ENCODE data around the gene EN2.

DNA sequence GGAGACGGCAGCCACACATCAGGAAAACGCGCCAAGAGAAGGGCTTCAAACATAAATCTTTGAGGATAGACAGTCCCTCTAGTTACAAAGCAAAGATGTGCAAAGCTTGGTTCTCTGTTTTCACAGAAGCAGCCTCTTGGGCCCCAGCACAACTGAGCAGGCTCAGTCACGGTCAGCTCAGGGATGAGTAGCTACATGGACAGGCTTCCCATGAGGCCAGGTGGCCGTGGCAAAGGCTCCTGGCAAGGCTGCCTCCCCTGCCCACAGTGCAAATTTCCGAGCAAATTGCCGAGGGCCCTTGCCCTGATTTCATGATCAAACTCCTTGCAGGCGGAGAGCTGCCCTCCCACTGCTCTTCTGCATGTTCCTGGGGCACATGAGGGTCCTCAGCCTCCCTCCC is 37.8 kb upstream of the EN2 start:
- TF ChIP-seq, protein P1, sequence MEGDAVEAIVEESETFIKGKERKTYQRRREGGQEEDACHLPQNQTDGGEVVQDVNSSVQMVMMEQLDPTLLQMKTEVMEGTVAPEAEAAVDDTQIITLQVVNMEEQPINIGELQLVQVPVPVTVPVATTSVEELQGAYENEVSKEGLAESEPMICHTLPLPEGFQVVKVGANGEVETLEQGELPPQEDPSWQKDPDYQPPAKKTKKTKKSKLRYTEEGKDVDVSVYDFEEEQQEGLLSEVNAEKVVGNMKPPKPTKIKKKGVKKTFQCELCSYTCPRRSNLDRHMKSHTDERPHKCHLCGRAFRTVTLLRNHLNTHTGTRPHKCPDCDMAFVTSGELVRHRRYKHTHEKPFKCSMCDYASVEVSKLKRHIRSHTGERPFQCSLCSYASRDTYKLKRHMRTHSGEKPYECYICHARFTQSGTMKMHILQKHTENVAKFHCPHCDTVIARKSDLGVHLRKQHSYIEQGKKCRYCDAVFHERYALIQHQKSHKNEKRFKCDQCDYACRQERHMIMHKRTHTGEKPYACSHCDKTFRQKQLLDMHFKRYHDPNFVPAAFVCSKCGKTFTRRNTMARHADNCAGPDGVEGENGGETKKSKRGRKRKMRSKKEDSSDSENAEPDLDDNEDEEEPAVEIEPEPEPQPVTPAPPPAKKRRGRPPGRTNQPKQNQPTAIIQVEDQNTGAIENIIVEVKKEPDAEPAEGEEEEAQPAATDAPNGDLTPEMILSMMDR (IDR thresholded peaks at IDR 0.05), result no peak
- TF ChIP-seq, protein P2, sequence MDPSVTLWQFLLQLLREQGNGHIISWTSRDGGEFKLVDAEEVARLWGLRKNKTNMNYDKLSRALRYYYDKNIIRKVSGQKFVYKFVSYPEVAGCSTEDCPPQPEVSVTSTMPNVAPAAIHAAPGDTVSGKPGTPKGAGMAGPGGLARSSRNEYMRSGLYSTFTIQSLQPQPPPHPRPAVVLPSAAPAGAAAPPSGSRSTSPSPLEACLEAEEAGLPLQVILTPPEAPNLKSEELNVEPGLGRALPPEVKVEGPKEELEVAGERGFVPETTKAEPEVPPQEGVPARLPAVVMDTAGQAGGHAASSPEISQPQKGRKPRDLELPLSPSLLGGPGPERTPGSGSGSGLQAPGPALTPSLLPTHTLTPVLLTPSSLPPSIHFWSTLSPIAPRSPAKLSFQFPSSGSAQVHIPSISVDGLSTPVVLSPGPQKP (IDR thresholded peaks at IDR 0.05; ENCODE audit: low read depth, low read length), result no peak
- TF ChIP-seq, protein P3, sequence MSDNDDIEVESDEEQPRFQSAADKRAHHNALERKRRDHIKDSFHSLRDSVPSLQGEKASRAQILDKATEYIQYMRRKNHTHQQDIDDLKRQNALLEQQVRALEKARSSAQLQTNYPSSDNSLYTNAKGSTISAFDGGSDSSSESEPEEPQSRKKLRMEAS (IDR thresholded peaks at IDR 0.05), result no peak
- TF ChIP-seq MAFK (IDR thresholded peaks at IDR 0.05; ENCODE audit: partially characterized antibody) (no peak), EHMT2 (IDR thresholded peaks at IDR 0.05; ENCODE audit: low read depth) (no peak), MAZ (IDR thresholded peaks at IDR 0.05; ENCODE audit: borderline replicate concordance, low read depth, low read length) (no peak), CEBPB (IDR thresholded peaks at IDR 0.05) (no peak), JUN (IDR thresholded peaks at IDR 0.05) (no peak), POLR2A (IDR thresholded peaks at IDR 0.05; ENCODE audit: low read length) (no peak), EHF (CRISPR knock-in tag; IDR thresholded peaks at IDR 0.05) (no peak), RAD21 (conservative IDR thresholded peaks at IDR 0.05 in 1 of 2, IDR thresholded peaks at IDR 0.05 in 1 of 2) (no peak)
- TF ChIP-seq, protein P4, sequence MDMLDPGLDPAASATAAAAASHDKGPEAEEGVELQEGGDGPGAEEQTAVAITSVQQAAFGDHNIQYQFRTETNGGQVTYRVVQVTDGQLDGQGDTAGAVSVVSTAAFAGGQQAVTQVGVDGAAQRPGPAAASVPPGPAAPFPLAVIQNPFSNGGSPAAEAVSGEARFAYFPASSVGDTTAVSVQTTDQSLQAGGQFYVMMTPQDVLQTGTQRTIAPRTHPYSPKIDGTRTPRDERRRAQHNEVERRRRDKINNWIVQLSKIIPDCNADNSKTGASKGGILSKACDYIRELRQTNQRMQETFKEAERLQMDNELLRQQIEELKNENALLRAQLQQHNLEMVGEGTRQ (IDR thresholded peaks at IDR 0.05), result no peak
